ENCODE results near the gene CCDC33.

GRCh38 chr15:74261685-74262084 lies 25.6 kb downstream of the CCDC33 start:
- TF ChIP-seq POLR2A (IDR thresholded peaks at IDR 0.05): no peak
- no peak for TF ChIP-seq CTCF (IDR thresholded peaks at IDR 0.05)
